ENCODE measurements around the gene CASP8AP2.

- TF ChIP-seq, protein P1, sequence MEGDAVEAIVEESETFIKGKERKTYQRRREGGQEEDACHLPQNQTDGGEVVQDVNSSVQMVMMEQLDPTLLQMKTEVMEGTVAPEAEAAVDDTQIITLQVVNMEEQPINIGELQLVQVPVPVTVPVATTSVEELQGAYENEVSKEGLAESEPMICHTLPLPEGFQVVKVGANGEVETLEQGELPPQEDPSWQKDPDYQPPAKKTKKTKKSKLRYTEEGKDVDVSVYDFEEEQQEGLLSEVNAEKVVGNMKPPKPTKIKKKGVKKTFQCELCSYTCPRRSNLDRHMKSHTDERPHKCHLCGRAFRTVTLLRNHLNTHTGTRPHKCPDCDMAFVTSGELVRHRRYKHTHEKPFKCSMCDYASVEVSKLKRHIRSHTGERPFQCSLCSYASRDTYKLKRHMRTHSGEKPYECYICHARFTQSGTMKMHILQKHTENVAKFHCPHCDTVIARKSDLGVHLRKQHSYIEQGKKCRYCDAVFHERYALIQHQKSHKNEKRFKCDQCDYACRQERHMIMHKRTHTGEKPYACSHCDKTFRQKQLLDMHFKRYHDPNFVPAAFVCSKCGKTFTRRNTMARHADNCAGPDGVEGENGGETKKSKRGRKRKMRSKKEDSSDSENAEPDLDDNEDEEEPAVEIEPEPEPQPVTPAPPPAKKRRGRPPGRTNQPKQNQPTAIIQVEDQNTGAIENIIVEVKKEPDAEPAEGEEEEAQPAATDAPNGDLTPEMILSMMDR (IDR thresholded peaks at IDR 0.05): no peak
- TF ChIP-seq ZFX (IDR thresholded peaks at IDR 0.05; ENCODE audit: borderline replicate concordance): no peak
Observed at GRCh38 chr6:89790403-89790802, 39.3 kb upstream of the CASP8AP2 start.
